OCI-M1 (cell line): Measurements from ENCODE around the gene APP.
A peak's percentile ranks its signal among the peaks of the same experiment; 100 is the strongest.

Experiments
- DNase-seq: peaks from one replicate; lab custom pipeline; 2025; lab: John Stamatoyannopoulos, UW

Gene APP

GRCh38 chr21:25970254-25970930 lies 200.2 kb downstream of the APP start:
- DNase-seq, result no peak

- no peak for DNase-seq
Measured at GRCh38 chr21:25967901-25968438, 202.6 kb downstream of the APP start.

- DNase-seq, result peak; percentile 64
Measured at GRCh38 chr21:25967181-25967900, 203.2 kb downstream of the APP start.

GRCh38 chr21:25965951-25966707 lies 204.4 kb downstream of the APP start:
- DNase-seq, result no peak

- DNase-seq, result no peak
Measured at GRCh38 chr21:25964926-25965325, 205.6 kb downstream of the APP start.

- DNase-seq, result no peak
Measured at GRCh38 chr21:25964015-25964414, 206.6 kb downstream of the APP start.

- DNase-seq, result no peak
Measured at GRCh38 chr21:25963181-25963580, 207.4 kb downstream of the APP start.

- no peak for DNase-seq
Measured at GRCh38 chr21:25961042-25961441, 209.5 kb downstream of the APP start.

GRCh38 chr21:25960402-25960801 lies 210.2 kb downstream of the APP start:
- no peak for DNase-seq

GRCh38 chr21:25959799-25960198 lies 210.8 kb downstream of the APP start:
- DNase-seq, result no peak

GRCh38 chr21:25956993-25957714 lies 213.4 kb downstream of the APP start:
- DNase-seq, result no peak

GRCh38 chr21:25955646-25956045 lies 214.9 kb downstream of the APP start:
- DNase-seq, result no peak

GRCh38 chr21:25953659-25954058 lies 216.9 kb downstream of the APP start:
- DNase-seq, result no peak

GRCh38 chr21:25953196-25953595 lies 217.4 kb downstream of the APP start:
- no peak for DNase-seq

GRCh38 chr21:25952306-25952705 lies 218.3 kb downstream of the APP start:
- no peak for DNase-seq

GRCh38 chr21:25949701-25950100 lies 220.9 kb downstream of the APP start:
- DNase-seq, result no peak

GRCh38 chr21:25944672-25945213 lies 225.8 kb downstream of the APP start:
- no peak for DNase-seq

- DNase-seq, result no peak
Measured at GRCh38 chr21:25944082-25944481, 226.5 kb downstream of the APP start.

GRCh38 chr21:25942135-25942534 lies 228.4 kb downstream of the APP start:
- no peak for DNase-seq

- no peak for DNase-seq
Measured at GRCh38 chr21:25939396-25939761, 231.2 kb downstream of the APP start.

- DNase-seq, result no peak
Measured at GRCh38 chr21:25938658-25939395, 231.7 kb downstream of the APP start.
